HepG2 (cell line): ENCODE data around the gene MCC. TPM values are rescaled to one million over a fixed set of nuclear protein-coding genes. Genes with fewer than 3 reads are reported as not detected.

ENCODE experiments used
- ARID2 ChIP-seq: sonication (generic); formaldehyde crosslinking; IDR thresholded peaks from 2 replicates; pipeline ENCODE4 v1.8.1; 2022; ENCODE audit warnings: mild to moderate bottlenecking, missing genetic modification reagents, borderline replicate concordance
- CC2D1A ChIP-seq: sonication (generic); formaldehyde crosslinking; IDR thresholded peaks from 2 replicates; pipeline ENCODE4 v1.8.1; 2023; ENCODE audit warnings: mild to moderate bottlenecking, missing genetic modification reagents
- DNMT1 ChIP-seq: sonication (generic); formaldehyde crosslinking; IDR thresholded peaks from 2 replicates; pipeline ENCODE4 v1.5.1; 2020; ENCODE audit warnings: mild to moderate bottlenecking, missing genetic modification reagents
- DPF2 ChIP-seq: sonication (generic); formaldehyde crosslinking; IDR thresholded peaks from 2 replicates; pipeline ENCODE4 v1.4.0; 2020; ENCODE audit warnings: mild to moderate bottlenecking, low read depth, missing genetic modification reagents, borderline replicate concordance
- E2F5 ChIP-seq: sonication (generic); formaldehyde crosslinking; conservative IDR thresholded peaks from 2 replicates; pipeline ENCODE4 v1.4.0; 2020; ENCODE audit warnings: missing genetic modification reagents
- HNRNPL ChIP-seq: fragments of 200-400 bp; formaldehyde crosslinking; IDR thresholded peaks from 2 replicates; pipeline ENCODE4 v1.6.1; 2017; ENCODE audit warnings: mild to moderate bottlenecking, low read depth, low read length
- MEIS2 ChIP-seq: sonication (generic); formaldehyde crosslinking; IDR thresholded peaks from 2 replicates; pipeline ENCODE4 v1.9.0; 2021; ENCODE audit warnings: mild to moderate bottlenecking, missing genetic modification reagents
- TBX3 ChIP-seq: fragments of 450-650 bp; IDR thresholded peaks from 2 replicates; pipeline ENCODE4 v1.6.1; 2017; ENCODE audit warnings: antibody characterized with exemption, mild to moderate bottlenecking, inconsistent platforms, borderline replicate concordance
- ZBTB26 ChIP-seq: IDR thresholded peaks from 2 replicates; pipeline ENCODE4 v1.6.1; 2016; ENCODE audit warnings: missing compliant biosample characterization, missing genetic modification reagents, borderline replicate concordance
- ZBTB44 ChIP-seq: sonication (generic); formaldehyde crosslinking; IDR thresholded peaks from 2 replicates; pipeline ENCODE4 v1.4.0; 2020; ENCODE audit warnings: missing genetic modification reagents
- ZNF232 ChIP-seq: sonication (generic); formaldehyde crosslinking; IDR thresholded peaks from 2 replicates; pipeline ENCODE4 v1.4.0; 2020; ENCODE audit warnings: missing genetic modification reagents, borderline replicate concordance
- ZNF614 ChIP-seq: IDR thresholded peaks from 2 replicates; pipeline ENCODE4 v1.6.1; 2018; ENCODE audit warnings: missing biosample characterization, missing genetic modification reagents, inconsistent platforms, borderline replicate concordance
- ZNF652 ChIP-seq: IDR thresholded peaks from 2 replicates; pipeline ENCODE4 v1.6.1; 2016; ENCODE audit warnings: low read depth, borderline replicate concordance
- ZSCAN25 ChIP-seq: sonication (generic); formaldehyde crosslinking; IDR thresholded peaks from 2 replicates; pipeline ENCODE4 v1.8.0; 2022; ENCODE audit warnings: mild to moderate bottlenecking, missing genetic modification reagents
- polyA plus RNA-seq, 8 experiments: library from polyadenylated mRNA; depleted of rRNA in 3 of 8; stranded (reverse) in 7 of 8; unstranded in 1 of 8; fragments of >200 nt; fragmentation: Illumina TruSeq in 4 of 8; extraction: Trizol in 4 of 8; gene quantifications; 2 replicates each; pipeline versions ENCODE4 v1.2.1 to v1.2.3, GENCODE V29; 2011 to 2016; ENCODE audit warnings: low read depth in 4 of 8, missing spikeins in 1 of 8, mixed read lengths in 1 of 8; ENCODE audit not compliant: insufficient read depth in 1 of 8
- total RNA-seq, 5 experiments: library from RNA; depleted of rRNA; stranded (reverse); fragments of >200 nt; fragmentation: Illumina TruSeq; extraction: Trizol; gene quantifications; 2 replicates each; pipeline ENCODE4 v1.2.3, GENCODE V29; 2016; ENCODE audit warnings: low read depth in 1 of 5
- TF ChIP-seq, protein P1 (sequence below): sonication (generic); formaldehyde crosslinking; IDR thresholded peaks from 2 replicates; pipeline ENCODE4 v1.4.0; 2020; ENCODE audit warnings: missing genetic modification reagents
- TF ChIP-seq, protein P2 (sequence below): sonication (generic); formaldehyde crosslinking; IDR thresholded peaks from 2 replicates; pipeline ENCODE4 v1.4.0; 2020; ENCODE audit warnings: missing genetic modification reagents

MCC gene
- total and polyA plus RNA-seq, 2 of the 13 experiments (the other 11 are each of a cell fraction or from before 2014, with no cell fraction given), result 0.55 to 2.4 TPM

DNA sequence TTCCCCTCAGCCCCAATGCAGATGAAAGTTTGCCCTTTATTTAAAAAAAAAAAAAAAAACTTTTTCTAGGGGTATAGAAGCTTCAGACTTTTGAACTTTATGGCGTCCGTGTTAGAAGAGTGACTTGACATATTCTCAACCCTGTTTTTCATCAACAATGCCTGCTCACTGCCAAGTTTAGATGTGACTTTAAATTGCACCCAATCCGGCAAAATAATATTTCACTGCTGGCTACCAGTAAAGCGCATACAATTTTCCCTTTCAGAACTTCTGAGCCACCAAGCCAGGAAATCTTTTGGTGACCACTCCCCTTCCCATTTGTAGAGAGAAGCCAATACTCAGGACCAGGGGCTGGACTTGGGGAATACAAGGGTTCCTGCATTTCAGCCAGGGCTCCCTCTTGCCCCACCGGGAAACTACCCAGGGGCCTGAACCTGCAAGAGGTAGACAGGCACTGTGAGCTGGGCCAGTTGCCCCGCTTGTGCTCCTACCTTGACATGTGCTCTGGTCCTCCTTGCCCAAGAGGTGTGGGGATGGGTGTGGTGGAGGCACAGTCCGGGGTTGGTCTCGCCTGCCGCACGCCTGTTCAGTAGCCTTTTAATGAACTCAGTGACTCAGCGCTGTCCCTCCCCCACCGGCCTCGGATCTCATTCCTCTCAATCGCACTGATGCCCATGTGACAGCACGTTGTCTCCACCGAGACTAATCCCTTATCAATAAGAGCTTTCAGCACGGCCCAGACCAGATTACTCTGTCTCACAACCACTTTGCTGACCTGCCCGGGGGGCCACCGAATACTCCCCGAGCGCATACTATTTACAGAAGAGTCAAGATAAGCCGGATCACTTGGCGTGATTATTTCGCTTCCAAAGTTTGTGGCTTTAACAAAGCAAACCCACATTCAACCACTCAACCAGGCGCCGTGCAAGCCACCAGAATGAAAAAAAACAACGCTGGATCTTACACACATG, 285.2 kb downstream of the MCC start (continued):
- TF ChIP-seq, protein P1, sequence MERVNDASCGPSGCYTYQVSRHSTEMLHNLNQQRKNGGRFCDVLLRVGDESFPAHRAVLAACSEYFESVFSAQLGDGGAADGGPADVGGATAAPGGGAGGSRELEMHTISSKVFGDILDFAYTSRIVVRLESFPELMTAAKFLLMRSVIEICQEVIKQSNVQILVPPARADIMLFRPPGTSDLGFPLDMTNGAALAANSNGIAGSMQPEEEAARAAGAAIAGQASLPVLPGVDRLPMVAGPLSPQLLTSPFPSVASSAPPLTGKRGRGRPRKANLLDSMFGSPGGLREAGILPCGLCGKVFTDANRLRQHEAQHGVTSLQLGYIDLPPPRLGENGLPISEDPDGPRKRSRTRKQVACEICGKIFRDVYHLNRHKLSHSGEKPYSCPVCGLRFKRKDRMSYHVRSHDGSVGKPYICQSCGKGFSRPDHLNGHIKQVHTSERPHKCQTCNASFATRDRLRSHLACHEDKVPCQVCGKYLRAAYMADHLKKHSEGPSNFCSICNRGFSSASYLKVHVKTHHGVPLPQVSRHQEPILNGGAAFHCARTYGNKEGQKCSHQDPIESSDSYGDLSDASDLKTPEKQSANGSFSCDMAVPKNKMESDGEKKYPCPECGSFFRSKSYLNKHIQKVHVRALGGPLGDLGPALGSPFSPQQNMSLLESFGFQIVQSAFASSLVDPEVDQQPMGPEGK (CRISPR knock-in tag), result peak; percentile 75
- TF ChIP-seq ZBTB44 (CRISPR knock-in tag), result no peak
- no peak for TF ChIP-seq ZNF614
- TF ChIP-seq DNMT1, result no peak
- no peak for TF ChIP-seq ZBTB26 (CRISPR knock-in tag)
- no peak for TF ChIP-seq TBX3
- no peak for TF ChIP-seq ZNF652 (CRISPR knock-in tag)
- no peak for TF ChIP-seq DPF2 (CRISPR knock-in tag)
- no peak for TF ChIP-seq ARID2 (CRISPR knock-in tag)
- TF ChIP-seq ZNF232 (CRISPR knock-in tag), result no peak
- TF ChIP-seq CC2D1A (CRISPR knock-in tag), result no peak
- no peak for TF ChIP-seq MEIS2 (CRISPR knock-in tag)
- TF ChIP-seq E2F5 (CRISPR knock-in tag), result no peak
- TF ChIP-seq ZSCAN25 (CRISPR knock-in tag), result no peak
- TF ChIP-seq HNRNPL, result no peak
- TF ChIP-seq, protein P2, sequence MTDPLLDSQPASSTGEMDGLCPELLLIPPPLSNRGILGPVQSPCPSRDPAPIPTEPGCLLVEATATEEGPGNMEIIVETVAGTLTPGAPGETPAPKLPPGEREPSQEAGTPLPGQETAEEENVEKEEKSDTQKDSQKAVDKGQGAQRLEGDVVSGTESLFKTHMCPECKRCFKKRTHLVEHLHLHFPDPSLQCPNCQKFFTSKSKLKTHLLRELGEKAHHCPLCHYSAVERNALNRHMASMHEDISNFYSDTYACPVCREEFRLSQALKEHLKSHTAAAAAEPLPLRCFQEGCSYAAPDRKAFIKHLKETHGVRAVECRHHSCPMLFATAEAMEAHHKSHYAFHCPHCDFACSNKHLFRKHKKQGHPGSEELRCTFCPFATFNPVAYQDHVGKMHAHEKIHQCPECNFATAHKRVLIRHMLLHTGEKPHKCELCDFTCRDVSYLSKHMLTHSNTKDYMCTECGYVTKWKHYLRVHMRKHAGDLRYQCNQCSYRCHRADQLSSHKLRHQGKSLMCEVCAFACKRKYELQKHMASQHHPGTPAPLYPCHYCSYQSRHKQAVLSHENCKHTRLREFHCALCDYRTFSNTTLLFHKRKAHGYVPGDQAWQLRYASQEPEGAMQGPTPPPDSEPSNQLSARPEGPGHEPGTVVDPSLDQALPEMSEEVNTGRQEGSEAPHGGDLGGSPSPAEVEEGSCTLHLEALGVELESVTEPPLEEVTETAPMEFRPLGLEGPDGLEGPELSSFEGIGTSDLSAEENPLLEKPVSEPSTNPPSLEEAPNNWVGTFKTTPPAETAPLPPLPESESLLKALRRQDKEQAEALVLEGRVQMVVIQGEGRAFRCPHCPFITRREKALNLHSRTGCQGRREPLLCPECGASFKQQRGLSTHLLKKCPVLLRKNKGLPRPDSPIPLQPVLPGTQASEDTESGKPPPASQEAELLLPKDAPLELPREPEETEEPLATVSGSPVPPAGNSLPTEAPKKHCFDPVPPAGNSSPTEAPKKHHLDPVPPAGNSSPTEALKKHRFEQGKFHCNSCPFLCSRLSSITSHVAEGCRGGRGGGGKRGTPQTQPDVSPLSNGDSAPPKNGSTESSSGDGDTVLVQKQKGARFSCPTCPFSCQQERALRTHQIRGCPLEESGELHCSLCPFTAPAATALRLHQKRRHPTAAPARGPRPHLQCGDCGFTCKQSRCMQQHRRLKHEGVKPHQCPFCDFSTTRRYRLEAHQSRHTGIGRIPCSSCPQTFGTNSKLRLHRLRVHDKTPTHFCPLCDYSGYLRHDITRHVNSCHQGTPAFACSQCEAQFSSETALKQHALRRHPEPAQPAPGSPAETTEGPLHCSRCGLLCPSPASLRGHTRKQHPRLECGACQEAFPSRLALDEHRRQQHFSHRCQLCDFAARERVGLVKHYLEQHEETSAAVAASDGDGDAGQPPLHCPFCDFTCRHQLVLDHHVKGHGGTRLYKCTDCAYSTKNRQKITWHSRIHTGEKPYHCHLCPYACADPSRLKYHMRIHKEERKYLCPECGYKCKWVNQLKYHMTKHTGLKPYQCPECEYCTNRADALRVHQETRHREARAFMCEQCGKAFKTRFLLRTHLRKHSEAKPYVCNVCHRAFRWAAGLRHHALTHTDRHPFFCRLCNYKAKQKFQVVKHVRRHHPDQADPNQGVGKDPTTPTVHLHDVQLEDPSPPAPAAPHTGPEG (CRISPR knock-in tag), result no peak
